ENCODE results near the gene MAMDC2. TPM values are rescaled to one million over a fixed set of nuclear protein-coding genes. Genes with fewer than 3 reads are reported as not detected.

The MAMDC2 gene
- polyA plus RNA-seq, 3 donors from 2014 or later: 0.22 to 0.81 TPM; not detected in 1

DNA sequence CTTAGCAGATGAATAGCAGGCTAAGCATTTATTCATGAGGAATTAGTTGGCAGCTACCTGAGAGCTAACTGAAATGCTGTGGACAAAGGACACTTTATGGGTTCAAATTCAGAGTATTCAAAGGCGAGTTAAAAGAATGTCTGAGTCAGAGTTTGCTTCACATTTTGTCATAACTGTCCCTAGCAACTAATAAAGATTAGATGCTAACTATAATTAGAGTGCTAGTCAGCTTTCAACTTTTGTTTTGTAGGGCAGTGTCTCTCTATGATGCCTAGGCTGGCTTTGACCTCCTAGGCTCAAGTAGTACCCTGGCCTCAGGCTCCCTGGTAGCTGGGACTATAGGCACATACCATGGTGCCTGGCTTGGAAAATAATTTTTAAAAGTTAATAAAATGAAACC, 219.8 kb downstream of the MAMDC2 start:
- Mint-ChIP-seq H3K36me3 (peaks cover 10 to 26% (median 12%) of the 10 kb centered on the region in 3 donors), H3K9me3 (no peaks in the 10 kb centered on the region), H3K4me1 (peaks cover 47 to 78% of the 10 kb centered on the region in 2 donors), H3K27ac (no peak overlapping the region), H3K4me3 (no peak overlapping the region), H3K27me3 (ENCODE audit: low read depth in 3 of 3) (peaks cover 0 to 12% (median 8%) of the 10 kb centered on the region in 3 donors)
- no peak for DNase-seq

Other genes with a start within 250 kb of the MAMDC2 start
- not detected for gene CFAP95, start 223.0 kb upstream of the MAMDC2 start, polyA plus RNA-seq
- gene SMC5, start 215.1 kb downstream of the MAMDC2 start, polyA plus RNA-seq: 10 to 100 TPM in 2 of 3 donors, 1 to 10 TPM in 1; 7.0 to 24.2 (median 15.5) TPM

Measured in immature natural killer cell (primary cell).